DMS79 treated with DMSO at 0.1 percent for 48 hours (cell line): ENCODE results near the gene LRRC19.
A peak's percentile ranks its signal among the peaks of the same experiment; 100 is the strongest.

ENCODE experiments used
- DNase-seq: peaks from one replicate; lab custom pipeline; 2025; lab: John Stamatoyannopoulos, UW

LRRC19 gene, protein sequence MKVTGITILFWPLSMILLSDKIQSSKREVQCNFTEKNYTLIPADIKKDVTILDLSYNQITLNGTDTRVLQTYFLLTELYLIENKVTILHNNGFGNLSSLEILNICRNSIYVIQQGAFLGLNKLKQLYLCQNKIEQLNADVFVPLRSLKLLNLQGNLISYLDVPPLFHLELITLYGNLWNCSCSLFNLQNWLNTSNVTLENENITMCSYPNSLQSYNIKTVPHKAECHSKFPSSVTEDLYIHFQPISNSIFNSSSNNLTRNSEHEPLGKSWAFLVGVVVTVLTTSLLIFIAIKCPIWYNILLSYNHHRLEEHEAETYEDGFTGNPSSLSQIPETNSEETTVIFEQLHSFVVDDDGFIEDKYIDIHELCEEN

DNA sequence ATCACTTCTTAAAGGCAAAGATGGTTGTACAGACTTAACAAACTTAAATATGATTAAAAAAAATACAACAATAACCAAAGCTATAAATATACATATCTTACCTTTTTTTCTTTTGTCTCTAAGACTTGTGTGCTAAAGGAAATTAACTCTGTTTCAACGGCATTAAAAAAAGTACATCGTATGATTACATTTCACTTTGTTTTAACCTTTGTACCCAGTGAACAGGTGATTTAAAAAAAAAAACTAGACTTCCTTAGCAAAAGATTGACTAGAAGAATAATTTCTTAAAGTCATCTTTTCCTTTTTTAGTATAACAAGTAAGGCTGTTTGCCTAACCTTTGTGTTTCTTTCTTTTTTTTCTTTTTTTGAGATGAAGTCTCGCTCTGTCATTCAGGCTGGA is at the start of gene LRRC19:
Gene LRRC19 (minus strand): TSS at position 182 of the 400 bp plus-strand sequence. CDS start 5,978 bp downstream, outside the sequence.
- DNase-seq: no peak

DNA sequence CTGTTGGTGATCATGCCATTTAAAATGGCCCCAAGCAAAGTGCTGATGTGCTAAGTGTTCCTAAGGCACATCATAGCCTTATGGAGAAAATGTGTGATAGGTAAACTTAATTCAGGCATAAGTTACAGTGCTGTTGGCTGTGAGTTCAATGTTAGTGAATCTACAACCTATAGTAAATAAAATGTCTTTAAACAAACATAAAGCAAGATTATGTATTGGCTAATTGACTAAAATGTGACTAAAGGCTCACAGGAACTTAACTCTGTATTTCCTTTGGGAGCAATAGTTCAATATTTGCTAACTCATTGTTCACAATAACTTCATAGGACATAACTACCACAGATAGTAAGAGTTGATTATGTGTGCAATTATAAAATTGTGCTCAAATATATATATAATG is 49.4 kb upstream of the LRRC19 start:
- no peak for DNase-seq

DNA sequence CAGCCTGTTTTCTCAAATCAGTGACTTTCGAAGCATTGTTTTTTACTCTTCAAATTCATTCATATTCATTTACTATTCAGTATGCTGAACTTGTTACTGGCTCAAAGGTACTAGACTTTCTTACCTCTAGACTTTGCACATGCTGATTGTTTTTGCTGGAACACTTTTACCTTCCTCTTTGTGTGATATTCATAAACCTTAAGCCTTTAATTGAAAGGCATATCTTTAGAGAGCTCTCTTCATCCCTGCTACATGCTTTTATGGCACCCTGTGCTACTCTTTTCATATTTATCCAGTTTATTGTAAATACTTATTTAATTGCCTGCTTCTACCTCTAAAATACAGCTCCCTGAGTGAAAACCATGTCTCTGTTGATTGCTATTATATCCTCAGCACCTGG is 48.7 kb upstream of the LRRC19 start:
- DNase-seq: no peak

DNA sequence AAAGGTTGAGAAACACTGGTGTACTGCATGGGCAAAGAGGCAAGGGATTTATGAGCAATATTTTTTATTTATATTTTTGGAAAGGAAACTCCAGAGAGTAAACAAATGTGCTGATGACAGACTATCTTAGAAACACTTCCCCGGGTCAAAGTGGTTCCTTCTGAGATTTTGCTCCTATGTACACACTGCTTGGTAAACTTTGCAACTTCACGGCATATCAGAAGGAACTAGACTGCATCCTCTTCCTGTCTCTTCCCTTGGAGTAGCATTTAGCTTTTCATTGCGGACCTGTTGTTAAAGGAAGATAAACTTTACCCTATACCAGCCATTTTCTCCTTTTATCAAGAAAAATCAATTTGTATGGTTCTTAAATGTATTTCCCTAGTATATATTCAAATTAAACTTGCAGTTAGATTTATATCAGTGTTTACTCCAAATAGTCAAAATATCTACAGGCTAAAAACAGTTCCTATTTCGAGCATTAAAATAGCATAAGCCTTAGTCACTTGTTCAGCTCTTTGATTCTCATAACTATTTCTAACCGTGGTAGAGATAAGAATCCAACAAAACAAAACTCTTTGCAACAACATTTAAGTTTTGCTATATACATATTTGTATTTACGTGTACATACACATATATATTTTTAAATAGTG is 48.0 kb upstream of the LRRC19 start:
- no peak for DNase-seq

DNA sequence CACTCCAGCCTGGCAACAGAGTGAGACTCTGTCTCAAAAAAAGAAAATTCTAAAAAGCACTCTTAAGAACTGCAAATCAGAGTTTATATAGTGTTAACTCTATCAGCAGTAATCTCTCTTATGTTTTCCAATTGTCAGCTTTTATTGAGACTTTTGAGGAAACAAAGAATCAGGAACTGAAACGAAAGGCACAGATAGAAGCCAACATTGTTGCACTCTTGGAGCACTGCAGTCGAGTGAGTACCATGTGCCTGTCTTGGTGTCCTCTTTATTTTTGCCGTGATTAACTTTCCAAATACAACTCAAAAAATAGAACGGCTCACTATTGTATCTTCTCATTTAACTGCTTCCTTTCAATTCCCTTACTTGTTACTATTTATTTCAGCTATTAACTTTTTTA is 41.7 kb upstream of the LRRC19 start:
- DNase-seq: no peak

DNA sequence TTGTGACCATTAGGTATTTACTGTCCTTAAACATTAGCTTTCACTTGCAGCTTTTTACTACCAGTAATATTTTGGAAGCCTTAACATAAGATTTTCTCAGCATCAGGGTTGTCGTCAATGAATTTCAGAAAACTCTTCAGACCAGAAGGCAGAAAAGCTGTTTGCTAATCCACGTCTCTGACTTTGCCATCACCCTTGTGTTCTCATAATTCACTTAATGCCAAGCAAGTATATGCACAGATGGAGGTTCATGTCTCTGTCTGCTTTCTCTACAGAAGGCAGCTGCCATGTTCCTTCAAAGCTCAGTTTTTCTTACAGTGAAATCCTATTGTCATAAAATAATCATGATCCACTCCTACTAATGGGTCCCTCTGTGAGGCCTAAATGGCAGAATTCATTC is 37.7 kb upstream of the LRRC19 start:
- no peak for DNase-seq

DNA sequence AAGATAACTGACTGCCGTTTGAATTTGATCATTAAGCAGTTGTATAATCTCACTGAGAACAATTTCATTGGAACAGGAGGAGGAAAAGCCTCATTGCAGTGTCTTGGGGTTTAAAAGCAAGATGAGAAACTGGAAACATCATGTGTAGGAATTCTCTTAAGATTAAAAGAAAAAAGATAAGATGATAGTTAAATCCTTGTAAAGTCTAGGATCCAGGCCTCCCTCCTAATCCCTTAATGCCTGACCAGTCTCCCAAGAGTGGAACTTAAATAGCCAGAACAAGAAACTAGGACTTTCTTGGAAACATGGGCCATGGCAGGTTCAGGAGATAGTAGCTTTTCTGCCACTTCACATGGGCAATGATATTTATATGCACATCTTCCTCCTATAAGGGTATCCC is 37.0 kb upstream of the LRRC19 start:
- DNase-seq: no peak

DNA sequence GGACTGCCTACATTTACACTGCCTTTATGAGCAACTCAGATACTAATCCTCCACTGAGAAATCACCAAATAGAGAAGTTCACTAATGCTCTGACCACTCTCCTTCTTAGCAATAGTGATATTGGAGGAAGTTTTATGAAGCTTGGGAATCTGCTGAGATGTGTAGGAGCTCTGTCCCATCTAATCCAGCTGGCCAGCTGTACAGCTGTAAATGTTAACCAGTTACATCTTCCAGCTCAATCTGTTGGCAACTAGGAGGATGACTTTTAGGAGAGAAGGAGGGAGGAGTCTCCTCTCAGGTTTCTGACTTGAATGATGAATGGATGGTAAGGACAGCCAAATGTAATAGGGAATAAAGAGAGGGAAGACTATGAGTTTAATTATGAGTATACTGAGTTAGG is 36.3 kb upstream of the LRRC19 start:
- no peak for DNase-seq

DNA sequence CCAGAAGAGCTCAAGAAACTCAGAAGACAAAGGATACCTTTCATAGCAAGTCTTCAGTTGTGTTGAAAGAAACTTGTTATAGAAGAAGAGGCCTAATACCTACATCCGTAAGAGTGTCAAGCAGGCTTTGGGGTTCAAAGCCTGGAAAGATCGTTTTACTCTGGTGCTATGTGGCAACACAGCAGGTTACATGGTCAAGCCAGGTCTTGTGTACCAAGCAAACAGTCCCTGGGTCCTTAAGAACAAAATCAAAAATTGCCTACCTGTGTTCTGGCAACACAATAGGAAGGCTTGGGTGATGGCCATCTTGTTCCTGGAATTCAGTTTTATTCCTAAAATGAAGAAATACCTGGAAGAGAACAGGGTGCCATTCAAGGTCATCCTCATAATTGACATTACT is 32.0 kb upstream of the LRRC19 start:
- DNase-seq: no peak

DNA sequence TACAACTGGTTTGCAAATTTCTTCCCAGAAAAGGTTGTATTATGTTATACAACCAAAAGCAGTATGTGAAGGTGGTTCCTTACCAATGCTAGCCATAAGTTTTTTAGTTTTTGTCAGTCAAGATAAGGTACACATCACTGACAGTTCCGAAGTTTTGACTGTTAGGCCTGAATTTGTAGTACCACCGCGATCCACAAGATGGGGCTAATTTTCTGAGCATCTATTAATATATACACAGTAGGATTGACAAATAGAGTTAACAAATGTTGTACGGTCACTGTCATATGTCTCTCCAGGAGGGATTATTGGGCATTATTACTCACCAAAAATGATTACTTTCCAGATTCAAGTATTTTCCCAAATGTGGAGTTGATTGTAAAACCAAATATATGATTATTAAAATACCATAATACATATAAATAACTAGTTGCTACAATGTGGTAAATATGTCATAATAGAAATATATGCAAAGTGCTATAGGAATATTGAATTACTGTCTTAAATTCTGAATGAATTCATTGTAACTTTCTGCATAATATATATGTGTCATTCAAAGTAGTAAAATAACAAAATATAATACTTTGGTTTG is 28.4 kb upstream of the LRRC19 start:
- peak; percentile 13 for DNase-seq

DNA sequence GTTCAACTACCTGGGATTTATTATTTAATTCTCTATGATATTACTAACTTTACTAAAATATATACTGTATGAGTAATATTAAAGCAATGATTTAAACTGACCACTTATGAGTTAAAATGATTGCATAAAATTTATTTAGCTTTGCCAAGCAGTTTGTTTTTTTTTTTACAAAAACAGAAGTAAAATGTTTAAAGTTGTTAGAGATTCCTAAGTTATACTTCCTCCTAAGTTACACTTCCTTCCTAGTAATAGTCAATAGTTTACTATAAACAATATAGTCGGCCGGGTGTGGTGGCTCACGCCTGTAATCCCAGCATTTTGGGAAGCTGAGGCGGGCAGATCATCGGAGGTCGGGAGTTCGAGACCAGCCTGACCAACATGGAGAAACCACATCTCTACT is 23.7 kb upstream of the LRRC19 start:
- no peak for DNase-seq

DNA sequence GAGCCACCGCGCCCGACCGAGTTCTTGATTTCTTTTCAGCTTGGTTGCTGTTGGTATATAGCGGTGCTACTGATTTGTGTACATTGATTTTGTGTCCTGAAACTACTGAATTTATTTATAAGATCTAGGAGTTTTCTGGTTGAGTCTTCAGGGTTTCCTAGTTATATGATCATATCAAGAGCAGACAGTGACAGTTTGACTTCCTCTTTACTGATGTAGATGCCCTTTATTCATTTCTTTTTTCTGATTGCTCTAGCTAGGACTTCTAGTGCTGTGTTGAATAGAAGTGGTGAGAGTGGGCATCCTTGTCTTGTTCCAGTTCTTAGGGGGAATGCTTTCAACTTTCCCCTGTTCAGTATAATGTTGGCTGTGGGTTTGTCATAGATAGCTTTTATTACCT is 17.4 kb upstream of the LRRC19 start:
- no peak for DNase-seq

DNA sequence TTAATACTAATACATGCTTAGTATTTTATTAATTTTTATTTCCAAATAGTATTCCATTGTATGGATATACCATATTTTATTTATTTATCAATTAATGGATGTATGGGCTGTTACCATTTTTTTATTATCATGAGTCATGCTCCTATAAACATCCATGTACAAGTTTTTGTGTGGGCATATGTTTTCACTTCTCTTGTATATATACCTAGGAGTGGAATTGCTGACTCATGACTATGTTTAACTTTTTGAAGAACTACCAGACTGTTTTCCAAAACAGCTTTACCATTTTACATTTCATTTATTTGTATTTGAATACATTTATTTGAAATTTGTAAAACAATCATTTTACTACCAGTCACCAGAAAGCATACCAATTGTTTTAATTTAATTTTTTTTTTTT is 14.1 kb upstream of the LRRC19 start:
- no peak for DNase-seq

DNA sequence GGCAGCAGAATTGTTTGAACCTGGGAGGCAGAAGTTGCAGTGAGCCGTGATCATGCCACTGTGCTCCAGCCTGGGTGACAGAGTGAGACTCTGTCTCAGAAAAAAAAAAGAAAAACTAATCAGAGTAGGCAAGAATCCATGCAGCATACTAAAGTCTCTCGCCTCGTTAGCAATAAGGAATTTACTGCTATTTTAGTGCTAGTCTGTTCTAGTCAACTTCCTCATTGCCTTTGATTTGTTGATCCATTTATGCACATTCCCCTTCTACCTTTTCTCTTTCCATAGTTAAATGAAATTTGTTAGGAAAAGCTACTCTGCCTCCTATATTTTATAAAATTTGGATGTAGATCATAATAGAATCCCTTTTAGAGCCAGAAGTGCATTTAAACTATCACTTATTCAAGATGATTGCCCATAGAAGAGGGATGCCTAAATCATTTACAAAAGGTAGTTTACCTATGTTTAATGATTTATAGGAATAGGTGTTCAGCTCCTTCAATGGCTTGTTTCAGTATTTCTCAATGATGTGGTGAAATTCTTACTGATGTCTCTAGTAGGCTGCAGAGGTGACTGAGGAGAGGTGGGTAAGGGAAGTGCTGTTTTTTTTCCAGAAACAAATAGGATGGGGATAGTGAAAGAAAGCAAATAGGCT is 1.9 kb downstream of the LRRC19 start:
- DNase-seq: no peak

DNA sequence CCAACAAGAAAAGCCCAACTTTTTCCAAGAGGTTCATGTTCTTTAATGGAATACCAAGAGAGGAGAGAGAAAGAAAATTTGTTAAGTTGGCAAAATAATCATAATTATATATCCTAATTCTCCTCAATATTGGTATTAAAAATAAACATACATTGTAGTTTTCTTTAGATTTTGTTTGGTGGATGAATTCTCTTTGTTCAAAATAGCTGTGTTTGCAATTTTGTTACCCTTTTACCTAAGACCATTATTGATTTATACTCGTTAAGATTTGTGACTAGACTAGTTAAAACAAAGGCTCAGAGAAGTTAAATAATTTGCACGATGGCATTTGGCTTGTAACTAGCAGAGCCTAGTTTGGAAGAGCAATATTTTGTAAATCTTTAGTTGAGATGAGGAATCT is 9.7 kb downstream of the LRRC19 start:
- DNase-seq: no peak

DNA sequence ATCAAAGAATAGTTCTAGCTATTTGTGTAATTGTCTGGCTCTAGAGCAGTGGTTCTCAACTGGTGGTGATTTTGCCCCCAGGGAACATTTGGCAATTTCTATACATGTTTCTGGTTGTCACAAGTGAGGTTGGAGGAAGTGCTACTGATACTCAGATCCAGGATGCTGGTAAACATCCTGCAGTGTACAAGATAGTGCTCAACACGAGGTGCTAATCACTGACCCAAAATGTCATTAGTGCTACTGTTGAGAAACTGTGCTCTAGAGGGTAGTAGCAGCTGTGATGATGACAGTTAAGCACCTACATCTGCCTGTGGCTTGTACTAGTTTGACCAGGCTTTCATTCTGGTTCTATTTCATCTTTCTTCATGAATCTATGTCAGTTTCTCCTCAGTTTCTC is 22.1 kb downstream of the LRRC19 start:
- DNase-seq: no peak

DNA sequence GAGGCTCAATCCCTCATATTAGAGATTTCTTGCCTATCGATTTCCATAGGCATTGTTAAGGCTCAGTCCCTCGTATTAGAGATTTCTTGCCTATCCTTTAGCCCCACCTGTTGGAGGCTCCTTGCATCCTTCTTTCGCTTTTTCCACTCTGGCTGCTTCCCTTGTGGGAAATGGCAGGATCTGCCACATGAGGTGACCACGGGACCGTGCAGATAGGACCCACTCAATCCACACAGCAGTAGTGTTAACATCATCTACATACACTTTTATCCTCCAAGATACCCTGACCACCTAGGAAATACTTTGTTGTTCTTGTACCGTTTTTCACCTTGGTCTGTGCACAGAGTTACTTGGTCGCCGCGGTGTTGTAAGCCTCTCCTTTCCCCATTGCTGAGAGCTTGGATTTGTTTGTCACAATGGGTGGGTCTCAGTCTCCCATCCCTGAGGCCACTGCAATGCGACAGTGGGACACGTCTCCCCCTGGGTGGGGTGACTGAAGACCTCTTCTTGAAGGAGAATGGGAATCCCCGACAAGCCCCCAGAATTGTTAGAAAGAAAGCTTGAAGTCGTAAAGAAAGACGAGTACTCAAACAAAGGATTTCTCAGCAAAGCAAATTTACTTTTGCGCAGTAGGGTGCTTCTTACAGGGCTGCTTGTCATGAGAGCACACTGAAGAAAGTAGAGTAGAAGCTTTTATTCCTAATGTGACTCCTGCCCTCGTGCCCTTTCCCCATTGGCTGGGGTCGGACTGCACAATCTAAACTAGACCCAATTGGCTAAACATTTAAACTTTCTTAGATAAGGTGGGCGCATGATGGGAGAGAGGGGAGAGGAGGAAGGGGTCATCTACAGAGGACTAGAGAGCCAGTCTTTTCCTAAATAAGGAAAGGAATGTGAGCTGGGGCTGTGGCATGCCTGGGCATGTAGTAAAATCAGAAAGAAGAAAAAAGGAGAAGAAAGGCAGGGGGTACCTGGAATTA is 29.5 kb downstream of the LRRC19 start:
- DNase-seq: no peak

DNA sequence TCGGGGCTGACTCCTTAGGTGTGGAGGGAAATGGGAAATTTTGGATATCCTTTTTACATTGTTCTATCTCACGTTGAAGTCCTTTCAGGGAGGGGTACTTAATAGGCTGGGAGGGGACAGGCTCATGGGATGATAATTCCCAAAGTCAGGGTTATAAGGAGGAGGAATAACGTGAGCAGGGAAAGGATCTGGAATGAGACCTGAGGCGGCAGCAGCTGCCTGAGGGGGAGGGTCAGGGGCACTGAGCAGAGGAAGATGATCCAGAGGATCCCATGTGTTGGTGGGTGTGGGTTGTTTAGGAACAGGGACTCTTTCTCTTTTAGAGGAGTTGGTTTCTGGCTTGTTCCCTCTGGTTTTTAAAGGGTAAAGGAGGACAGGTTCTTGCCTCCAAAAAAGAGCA is 30.5 kb downstream of the LRRC19 start:
- DNase-seq: no peak

DNA sequence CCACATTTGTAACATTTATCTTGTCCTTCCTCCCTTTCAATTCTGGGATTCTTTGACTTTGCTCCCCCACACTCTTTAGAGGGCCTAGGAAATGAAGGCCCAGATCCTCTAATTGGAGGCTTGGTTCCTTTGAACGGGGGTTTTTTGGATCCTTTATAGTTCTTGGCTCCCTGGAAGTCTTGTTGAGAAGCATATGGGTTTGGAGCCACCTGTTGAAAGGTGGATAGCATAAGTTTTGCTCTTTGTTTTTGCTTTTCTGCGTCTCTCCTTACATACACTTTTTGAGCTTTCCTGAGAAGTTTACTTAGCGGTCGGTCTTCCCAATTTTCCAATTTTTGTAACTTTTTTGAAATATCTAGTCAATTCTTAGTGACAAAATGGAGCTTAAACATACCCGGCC is 31.5 kb downstream of the LRRC19 start:
- no peak for DNase-seq

DNA sequence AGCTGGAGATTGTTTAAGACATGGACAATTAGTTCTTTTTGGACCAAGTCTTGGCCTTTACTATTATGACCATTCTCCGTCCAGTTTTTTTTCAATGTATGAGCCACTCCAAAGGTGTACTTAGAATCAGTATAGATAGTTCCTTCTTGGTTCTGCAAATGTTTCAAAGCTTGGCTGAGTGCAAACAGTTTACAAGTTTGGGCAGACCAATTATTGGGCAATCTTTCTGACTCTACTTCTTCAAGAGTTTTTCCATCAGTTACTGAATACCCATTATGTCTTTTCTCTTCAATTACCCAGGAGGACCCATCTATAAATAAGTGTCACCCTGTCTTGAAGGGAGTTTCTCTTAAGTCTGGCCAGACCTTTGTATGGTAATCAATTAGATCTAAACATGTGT is 33.8 kb downstream of the LRRC19 start:
- DNase-seq: no peak

DNA sequence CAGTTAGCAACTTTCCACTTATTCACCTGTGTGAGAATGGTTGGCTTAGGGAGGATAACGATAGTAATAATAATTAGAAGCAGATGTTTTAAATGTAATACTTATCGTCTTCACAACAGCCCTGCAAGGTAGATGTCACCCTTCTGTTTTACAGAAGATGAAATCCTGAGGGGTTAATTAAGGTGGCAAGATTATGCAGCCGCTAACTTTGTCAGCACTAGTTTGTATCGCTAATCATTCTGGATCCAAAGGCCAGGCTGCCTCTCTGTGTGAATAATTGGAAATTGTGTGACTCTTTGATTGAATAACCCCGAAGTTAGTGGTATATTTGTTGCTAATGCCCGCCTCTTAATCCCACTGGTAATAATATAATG is 48.6 kb downstream of the LRRC19 start:
- no peak for DNase-seq
